H1 (cell line): Measurements from ENCODE around the gene ZNF18. TPM values are rescaled to one million over a fixed set of nuclear protein-coding genes. Genes with fewer than 3 reads are reported as not detected.

ENCODE experiments used
- BRCA1 ChIP-seq: IDR thresholded peaks from 2 replicates; pipeline ENCODE4 v1.6.1; 2012; ENCODE audit warnings: low read depth, low read length, improper control_type of control experiment
- KDM4A ChIP-seq: IDR thresholded peaks from one replicate; pipeline ENCODE4 v1.7.1; 2012; ENCODE audit warnings: low read depth, mild to moderate bottlenecking, moderate library complexity, low read length, inconsistent platforms; ENCODE audit not compliant: severe bottlenecking
- TEAD4 ChIP-seq: IDR thresholded peaks from 2 replicates; pipeline ENCODE4 v1.6.1; 2012; ENCODE audit warnings: low read depth, low read length, inconsistent platforms, mixed read lengths
- polyA plus RNA-seq, 7 experiments: library from polyadenylated mRNA; depleted of rRNA in 3 of 7; stranded (reverse) in 5 of 7; unstranded in 2 of 7; fragments of >200 nt in 5 of 7; fragments of 200-250 nt in 2 of 7; gene quantifications; 1 replicate in 5 of 7; 2 replicates in 1 of 7; 4 replicates in 1 of 7; pipeline versions ENCODE4 v1.2.1 to v1.2.3, GENCODE V29; 2011 to 2013; ENCODE audit warnings: missing spikeins in 2 of 7, mixed read lengths in 2 of 7
- total RNA-seq: library from RNA; stranded (reverse); fragmentation: NEBNext Ultra II Directional; extraction: Animal tissue kit (Norgen Biotek cat#: 25700); gene quantifications from 2 replicates; pipeline ENCODE4 v1.2.1, GENCODE V29; 2021

The ZNF18 gene
- total and polyA plus RNA-seq, 2 of the 8 experiments (the other 6 are each of a cell fraction or from before 2014, with no cell fraction given), result 3.0 to 9.9 TPM

- TF ChIP-seq BRCA1 (no peak), TEAD4 (no peak), KDM4A (no peak)
Observed at GRCh38 chr17:11996722-11997146, 541 bp downstream of the ZNF18 start (continued).
